ENCODE measurements around the gene CNKSR2. TPM values are rescaled to one million over a fixed set of nuclear protein-coding genes. Genes with fewer than 3 reads are reported as not detected.

CNKSR2 gene
- total RNA-seq, 2 experiments from 2014 or later: 3.6 to 3.7 TPM

- POLR2A ChIA-PET: no interaction called here
- no peak for DNase-seq
- H3K27me3 Mint-ChIP-seq: no peaks in the 10 kb centered on the region
- peaks cover 1% of the 10 kb centered on the region for H3K36me3 Mint-ChIP-seq
- peaks cover 6% of the 10 kb centered on the region for H3K4me1 Mint-ChIP-seq (ENCODE audit: low read depth)
- H3K27ac Mint-ChIP-seq: no peak overlapping the region
- no peak overlapping the region for H3K4me3 Mint-ChIP-seq
- no peaks in the 10 kb centered on the region for H3K9me3 Mint-ChIP-seq
- CTCF ChIA-PET: no interaction called here
- intact Hi-C loops (cut with micrococcal nuclease): no loop called here
These were observed 287.1 kb downstream of the CNKSR2 start for GRCh38 chrX:21661316-21661715.

- Mint-ChIP-seq H3K4me3 (no peak overlapping the region), H3K9me3 (no peaks in the 10 kb centered on the region), H3K27me3 (no peaks in the 10 kb centered on the region), H3K36me3 (no peaks in the 10 kb centered on the region), H3K27ac (no peak overlapping the region), H3K4me1 (ENCODE audit: low read depth) (peaks cover 5% of the 10 kb centered on the region)
- intact Hi-C loops (cut with micrococcal nuclease): no loop called here
- DNase-seq: no peak
- ChIA-PET CTCF (no interaction called here), POLR2A (no interaction called here)
These were observed 288.5 kb downstream of the CNKSR2 start for GRCh38 chrX:21662761-21663160.

GRCh38 chrX:21666252-21666651 lies 292.0 kb downstream of the CNKSR2 start:
- Mint-ChIP-seq H3K27ac (no peak overlapping the region), H3K36me3 (no peaks in the 10 kb centered on the region), H3K4me3 (no peak overlapping the region), H3K27me3 (no peaks in the 10 kb centered on the region), H3K4me1 (ENCODE audit: low read depth) (no peaks in the 10 kb centered on the region), H3K9me3 (no peaks in the 10 kb centered on the region)
- intact Hi-C loops (cut with micrococcal nuclease): no loop called here
- CTCF ChIA-PET: no interaction called here
- POLR2A ChIA-PET: no interaction called here
- DNase-seq: no peak

GRCh38 chrX:21666679-21667078 lies 292.5 kb downstream of the CNKSR2 start:
- H3K27me3 Mint-ChIP-seq: no peaks in the 10 kb centered on the region
- ChIA-PET POLR2A (no interaction called here), CTCF (no interaction called here)
- intact Hi-C loops (cut with micrococcal nuclease): no loop called here
- DNase-seq: no peak
- H3K36me3 Mint-ChIP-seq: no peaks in the 10 kb centered on the region
- H3K4me1 Mint-ChIP-seq (ENCODE audit: low read depth): no peaks in the 10 kb centered on the region
- H3K4me3 Mint-ChIP-seq: no peak overlapping the region
- H3K27ac Mint-ChIP-seq: no peak overlapping the region
- no peaks in the 10 kb centered on the region for H3K9me3 Mint-ChIP-seq

- intact Hi-C loops (cut with micrococcal nuclease): no loop called here
- ChIA-PET POLR2A (no interaction called here), CTCF (no interaction called here)
- H3K4me1 Mint-ChIP-seq (ENCODE audit: low read depth): no peaks in the 10 kb centered on the region
- no peak overlapping the region for H3K27ac Mint-ChIP-seq
- H3K9me3 Mint-ChIP-seq: no peaks in the 10 kb centered on the region
- no peak overlapping the region for H3K4me3 Mint-ChIP-seq
- H3K36me3 Mint-ChIP-seq: no peaks in the 10 kb centered on the region
- DNase-seq: no peak
- H3K27me3 Mint-ChIP-seq: peaks cover 2% of the 10 kb centered on the region
These were observed 300.4 kb downstream of the CNKSR2 start for GRCh38 chrX:21674430-21675186.

GRCh38 chrX:21675931-21676330 lies 301.7 kb downstream of the CNKSR2 start:
- H3K27me3 Mint-ChIP-seq: peaks cover 2% of the 10 kb centered on the region
- no peak overlapping the region for H3K4me3 Mint-ChIP-seq
- DNase-seq: no peak
- intact Hi-C loops (cut with micrococcal nuclease): no loop called here
- H3K27ac Mint-ChIP-seq: no peak overlapping the region
- H3K4me1 Mint-ChIP-seq (ENCODE audit: low read depth): no peaks in the 10 kb centered on the region
- POLR2A ChIA-PET: no interaction called here
- CTCF ChIA-PET: no interaction called here
- no peaks in the 10 kb centered on the region for H3K9me3 Mint-ChIP-seq
- no peaks in the 10 kb centered on the region for H3K36me3 Mint-ChIP-seq

- Mint-ChIP-seq H3K4me1 (ENCODE audit: low read depth) (no peaks in the 10 kb centered on the region), H3K36me3 (no peaks in the 10 kb centered on the region), H3K27ac (no peak overlapping the region), H3K4me3 (no peak overlapping the region), H3K9me3 (no peaks in the 10 kb centered on the region), H3K27me3 (no peaks in the 10 kb centered on the region)
- ChIA-PET POLR2A (no interaction called here), CTCF (no interaction called here)
- DNase-seq: no peak
- intact Hi-C loops (cut with micrococcal nuclease): no loop called here
These were observed 303.9 kb downstream of the CNKSR2 start for GRCh38 chrX:21678048-21678612.

- Mint-ChIP-seq H3K4me1 (ENCODE audit: low read depth) (no peaks in the 10 kb centered on the region), H3K36me3 (no peaks in the 10 kb centered on the region), H3K27ac (no peak overlapping the region), H3K9me3 (no peaks in the 10 kb centered on the region), H3K27me3 (no peaks in the 10 kb centered on the region), H3K4me3 (no peak overlapping the region)
- no peak for DNase-seq
- ChIA-PET CTCF (no interaction called here), POLR2A (no interaction called here)
- intact Hi-C loops (cut with micrococcal nuclease): no loop called here
These were observed 309.7 kb downstream of the CNKSR2 start for GRCh38 chrX:21683941-21684340.

GRCh38 chrX:21691512-21692018 lies 317.3 kb downstream of the CNKSR2 start:
- Mint-ChIP-seq H3K36me3 (no peaks in the 10 kb centered on the region), H3K27me3 (no peaks in the 10 kb centered on the region), H3K27ac (peak overlapping the region; percentile 2), H3K9me3 (no peaks in the 10 kb centered on the region), H3K4me3 (no peak overlapping the region), H3K4me1 (ENCODE audit: low read depth) (no peaks in the 10 kb centered on the region)
- ChIA-PET CTCF (no interaction called here), POLR2A (no interaction called here)
- peak; percentile 8 for DNase-seq
- intact Hi-C loops (cut with micrococcal nuclease): no loop called here

GRCh38 chrX:21698272-21698671 lies 324.1 kb downstream of the CNKSR2 start:
- no peaks in the 10 kb centered on the region for H3K9me3 Mint-ChIP-seq

GRCh38 chrX:21699136-21699535 lies 324.9 kb downstream of the CNKSR2 start:
- Mint-ChIP-seq H3K9me3 (no peaks in the 10 kb centered on the region), H3K36me3 (no peaks in the 10 kb centered on the region), H3K27me3 (no peaks in the 10 kb centered on the region), H3K4me1 (ENCODE audit: low read depth) (no peaks in the 10 kb centered on the region), H3K27ac (no peak overlapping the region), H3K4me3 (no peak overlapping the region)
- DNase-seq: no peak
- CTCF ChIA-PET: no interaction called here
- intact Hi-C loops (cut with micrococcal nuclease): no loop called here
- POLR2A ChIA-PET: no interaction called here

More at GRCh38 chrX:21698272-21698671, 324.1 kb downstream of the CNKSR2 start:
- Mint-ChIP-seq H3K4me1 (ENCODE audit: low read depth) (no peaks in the 10 kb centered on the region), H3K27me3 (no peaks in the 10 kb centered on the region), H3K36me3 (no peaks in the 10 kb centered on the region), H3K4me3 (no peak overlapping the region), H3K27ac (no peak overlapping the region)
- intact Hi-C loops (cut with micrococcal nuclease): no loop called here
- ChIA-PET POLR2A (no interaction called here), CTCF (no interaction called here)
- no peak for DNase-seq

GRCh38 chrX:21700275-21700674 lies 326.1 kb downstream of the CNKSR2 start:
- H3K9me3 Mint-ChIP-seq: no peaks in the 10 kb centered on the region
- H3K36me3 Mint-ChIP-seq: no peaks in the 10 kb centered on the region
- intact Hi-C loops (cut with micrococcal nuclease): no loop called here
- no peak overlapping the region for H3K4me3 Mint-ChIP-seq
- H3K27ac Mint-ChIP-seq: no peak overlapping the region
- POLR2A ChIA-PET: no interaction called here
- no peaks in the 10 kb centered on the region for H3K27me3 Mint-ChIP-seq
- DNase-seq: no peak
- CTCF ChIA-PET: no interaction called here
- H3K4me1 Mint-ChIP-seq (ENCODE audit: low read depth): no peaks in the 10 kb centered on the region

GRCh38 chrX:21700967-21701366 lies 326.7 kb downstream of the CNKSR2 start:
- DNase-seq: no peak
- intact Hi-C loops (cut with micrococcal nuclease): no loop called here
- Mint-ChIP-seq H3K36me3 (no peaks in the 10 kb centered on the region), H3K4me1 (ENCODE audit: low read depth) (no peaks in the 10 kb centered on the region), H3K9me3 (no peaks in the 10 kb centered on the region), H3K4me3 (no peak overlapping the region), H3K27ac (no peak overlapping the region), H3K27me3 (no peaks in the 10 kb centered on the region)
- ChIA-PET CTCF (no interaction called here), POLR2A (no interaction called here)

Data from activated CD4-positive, alpha-beta memory T cell treated with anti-CD3 and anti-CD28 coated beads for 36 hours (primary cell).